Ecto neural progenitor cell (in vitro differentiated cells): Measurements from ENCODE around the gene SNAPC5.
"Not testable (repeated sequence)": the region's sequence is repeated elsewhere in the genome, so short reads cannot be mapped to it uniquely, and the experiment has no call there.

Experiments
- DNase-seq: peaks from one replicate; pipeline ENCODE4 v3.0.0-alpha.2; 2018; ENCODE audit warnings: low spot score

The SNAPC5 gene, protein sequence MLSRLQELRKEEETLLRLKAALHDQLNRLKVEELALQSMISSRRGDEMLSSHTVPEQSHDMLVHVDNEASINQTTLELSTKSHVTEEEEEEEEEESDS

DNA sequence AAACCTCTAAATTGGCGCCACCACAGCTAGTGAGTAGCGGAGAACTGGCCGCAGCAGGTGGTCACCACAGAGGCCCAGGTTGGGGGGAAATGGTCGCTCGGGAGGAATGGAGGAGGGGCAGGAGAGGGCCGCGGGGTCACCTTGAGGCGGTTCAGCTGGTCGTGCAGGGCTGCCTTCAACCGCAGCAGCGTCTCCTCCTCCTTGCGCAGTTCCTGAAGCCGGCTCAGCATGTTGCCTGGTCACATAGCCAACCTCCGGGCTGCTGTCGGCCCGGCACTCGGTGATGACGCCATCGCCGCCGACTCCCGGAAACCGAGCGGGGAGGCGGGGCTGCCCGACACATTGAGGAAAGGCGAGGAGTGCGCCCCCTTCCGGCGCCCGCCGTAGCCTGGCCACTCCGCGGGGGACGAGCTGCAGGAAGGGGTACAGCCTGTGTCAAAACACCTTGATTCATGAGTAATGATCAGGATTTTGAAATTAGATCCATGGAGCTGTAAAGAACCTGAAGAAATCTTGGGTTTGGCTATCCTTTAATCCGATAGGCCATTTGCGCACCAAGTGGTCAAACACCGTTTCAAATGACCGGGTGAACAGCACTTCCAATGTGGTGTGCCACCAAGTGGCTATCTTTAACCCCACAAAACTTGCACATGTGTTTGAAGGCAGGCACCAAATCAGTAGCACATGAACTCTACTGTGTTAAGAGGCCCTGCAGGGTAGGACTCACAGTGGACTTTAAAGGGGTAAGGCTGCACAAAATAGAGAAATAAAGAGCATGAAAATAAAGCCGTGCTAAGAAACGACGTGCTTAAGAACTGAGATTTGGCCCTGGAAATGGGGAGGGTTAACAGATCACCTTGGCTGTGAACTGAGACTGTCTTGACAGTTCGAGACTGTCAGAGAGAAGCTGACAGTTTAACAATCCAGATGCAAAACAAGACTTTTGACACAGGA, at the start of gene SNAPC5:
TSS of gene SNAPC5 (minus strand) at position 261 of the 954 bp plus-strand sequence. CDS start at position 230, 31 bp downstream.
- DNase-seq = peak; percentile 99

DNA sequence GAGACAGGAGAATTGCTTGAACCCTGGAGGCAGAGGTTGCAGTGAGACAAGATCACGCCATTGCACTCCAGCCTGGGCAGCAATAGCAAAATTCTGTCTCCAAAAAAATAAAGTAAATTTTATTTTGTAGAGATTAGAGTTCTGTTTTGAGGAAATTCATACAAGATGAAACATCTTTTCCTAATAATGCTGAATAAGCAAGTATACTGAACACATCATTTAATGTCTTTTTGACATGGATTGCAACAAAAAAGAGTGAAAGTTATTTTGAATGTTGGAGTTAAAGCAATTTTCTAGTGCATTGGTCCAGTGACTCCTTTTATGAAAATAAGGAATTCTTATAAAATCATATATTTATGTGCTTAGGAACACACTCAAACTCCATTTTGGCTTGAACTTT, 47.7 kb upstream of the SNAPC5 start:
- DNase-seq = no peak

DNA sequence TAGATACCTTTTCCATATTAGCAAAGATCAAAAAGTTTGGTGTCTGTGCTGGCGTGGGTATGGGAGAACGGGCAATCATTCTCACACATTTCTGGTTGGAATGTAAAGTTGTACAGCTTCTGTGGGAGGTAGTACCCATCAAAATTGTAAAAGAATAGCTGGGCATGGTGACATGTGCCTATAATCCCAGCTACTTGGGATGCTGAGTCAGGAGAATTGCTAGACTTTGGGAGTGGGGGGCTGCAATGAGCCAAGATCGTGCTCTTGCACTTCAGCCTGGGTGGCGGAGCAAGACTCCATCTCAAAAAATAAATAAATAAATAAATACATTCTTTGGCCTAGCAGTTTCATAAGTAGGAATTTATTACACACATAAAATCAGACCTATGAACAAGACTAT, 45.3 kb upstream of the SNAPC5 start:
- no peak for DNase-seq

DNA sequence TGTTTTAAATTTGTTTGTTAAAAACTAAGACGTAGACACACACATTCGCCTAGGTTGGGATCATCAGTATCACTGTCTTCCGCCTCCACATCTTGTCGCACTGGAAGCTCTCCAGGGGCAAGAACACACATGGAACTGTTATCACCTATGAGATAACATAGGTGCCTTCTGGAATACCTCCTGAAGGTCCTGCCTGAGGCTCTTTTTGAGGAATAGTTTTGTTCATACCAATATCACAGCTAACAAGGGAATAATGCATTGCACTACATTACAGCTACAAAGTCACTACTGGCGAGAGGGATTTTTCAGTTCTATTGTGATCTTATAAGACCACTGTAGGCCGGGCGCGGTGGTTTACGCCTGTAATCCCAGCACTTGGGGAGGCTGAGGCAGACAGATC, 37.5 kb upstream of the SNAPC5 start:
- DNase-seq = no peak

DNA sequence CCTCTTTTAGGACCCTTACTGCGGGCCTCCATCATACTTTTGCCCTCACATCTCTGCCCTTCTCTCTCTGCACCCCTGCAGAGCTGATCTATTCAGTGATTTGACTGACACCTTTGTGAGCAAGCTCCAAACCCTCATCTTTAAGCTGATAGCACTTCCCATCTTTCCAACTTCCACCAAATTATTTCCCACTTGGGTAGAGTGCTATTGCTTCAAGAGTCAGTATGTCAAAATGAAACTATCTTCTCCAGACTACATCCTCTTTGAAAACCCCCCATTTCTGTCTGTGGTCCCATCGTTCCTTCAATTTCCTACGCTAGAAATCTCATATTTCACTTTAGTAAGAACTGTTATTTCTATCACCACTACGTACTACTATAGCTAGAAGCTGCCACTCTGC, 27.3 kb upstream of the SNAPC5 start:
- DNase-seq = no peak

DNA sequence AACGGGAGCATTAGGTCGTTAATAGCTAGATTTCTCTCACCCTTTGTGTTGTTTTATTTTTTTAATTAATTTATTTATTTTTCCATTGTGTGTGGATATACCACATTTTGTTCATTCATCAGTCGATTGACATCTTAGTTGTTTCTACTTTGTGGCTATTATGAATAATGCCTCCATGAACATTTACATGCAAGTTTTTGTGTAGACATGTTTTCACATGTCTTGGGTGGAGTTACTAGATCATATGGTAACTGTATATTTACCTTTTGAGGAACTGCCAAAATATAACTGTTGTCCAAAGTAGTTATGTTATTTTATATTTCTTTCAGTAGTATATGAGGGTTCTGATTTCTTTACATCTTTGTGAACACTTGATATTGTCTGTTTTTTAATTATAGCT, 26.4 kb upstream of the SNAPC5 start:
- DNase-seq = no peak

DNA sequence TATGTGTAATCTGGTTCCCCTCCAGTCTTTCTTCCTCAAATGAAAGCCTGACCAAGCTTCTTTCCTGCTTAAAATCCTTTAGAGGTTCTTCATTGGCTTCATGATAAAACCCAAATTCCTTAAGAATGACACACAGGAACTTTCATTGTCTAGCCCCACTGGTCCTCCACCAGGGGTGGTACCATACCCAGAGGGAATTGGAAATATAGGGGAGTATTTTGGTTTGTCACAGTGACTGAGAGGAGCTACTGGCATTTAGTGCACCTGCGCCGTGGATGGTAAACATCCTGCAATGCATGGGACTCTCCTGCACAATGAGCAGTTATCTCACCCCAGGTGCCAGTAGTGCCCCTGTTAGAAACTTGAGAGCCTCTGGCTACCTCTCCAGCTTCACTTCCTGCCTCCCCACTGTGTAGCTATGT, 18.4 kb upstream of the SNAPC5 start:
- DNase-seq = no peak

DNA sequence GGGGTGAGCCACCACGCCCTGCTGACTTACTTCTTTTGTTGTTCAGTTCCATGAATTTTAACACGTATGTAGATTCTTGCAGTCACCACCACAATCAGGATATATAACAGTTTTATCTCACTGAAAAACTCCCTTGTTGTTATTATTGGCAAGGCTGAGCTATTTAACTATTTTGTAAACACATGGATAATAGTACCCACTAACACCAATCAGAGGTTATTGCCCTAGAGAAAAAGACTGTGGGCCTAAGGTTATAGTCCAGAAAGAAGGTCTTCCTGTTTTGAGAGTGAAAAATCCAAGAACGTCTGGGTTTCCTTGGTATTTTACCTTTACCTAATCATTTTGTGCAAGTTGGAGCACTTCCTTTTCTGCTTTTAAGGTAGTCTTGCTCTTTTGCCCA, 17.0 kb upstream of the SNAPC5 start:
- no peak for DNase-seq

DNA sequence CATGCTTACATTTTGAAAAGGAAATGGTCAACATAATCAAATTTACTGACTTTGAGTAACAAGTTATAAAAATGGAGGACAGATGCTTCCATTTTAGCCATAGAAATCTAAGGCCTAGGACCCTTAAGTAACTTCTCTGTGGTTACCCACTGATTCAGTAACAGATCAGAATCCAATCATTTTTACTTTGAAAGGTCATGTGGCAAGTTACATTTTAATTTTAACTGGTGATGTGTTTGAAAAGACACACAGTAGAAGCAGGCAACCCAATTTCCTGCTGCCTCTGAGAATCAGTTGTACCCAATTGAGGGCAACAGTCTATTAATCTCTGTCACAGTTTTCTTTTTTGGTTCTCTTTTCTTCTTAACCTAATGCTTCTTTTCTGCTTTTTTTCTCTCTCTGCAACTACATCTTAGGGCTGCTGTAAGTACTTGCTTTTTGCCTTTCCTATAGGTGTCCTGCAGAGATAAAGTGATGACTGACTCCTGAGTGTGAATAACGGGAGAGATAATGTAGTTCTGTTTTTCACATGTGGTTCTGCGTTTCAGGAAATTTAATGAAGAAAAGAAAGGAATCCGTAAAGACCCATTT, 10.8 kb upstream of the SNAPC5 start:
- no peak for DNase-seq

DNA sequence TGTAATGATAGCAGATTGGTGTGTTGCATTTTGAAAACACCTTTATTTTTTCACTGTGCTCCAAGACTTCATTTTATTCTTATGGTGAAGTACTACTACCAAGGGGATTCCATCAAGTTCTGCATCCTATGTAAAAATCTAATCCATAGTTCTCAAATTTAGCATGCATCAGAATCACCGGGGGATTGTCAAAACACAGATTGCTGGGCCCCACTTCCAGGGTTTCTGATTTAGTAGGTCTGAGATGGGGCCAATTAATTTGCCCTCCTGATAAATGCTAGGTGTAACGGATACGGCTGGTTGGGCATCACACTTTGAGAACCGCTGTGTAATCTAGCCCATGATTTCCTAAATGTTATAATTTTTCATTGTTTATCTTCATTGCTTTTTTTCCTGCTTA, 8.3 kb upstream of the SNAPC5 start:
- no peak for DNase-seq

DNA sequence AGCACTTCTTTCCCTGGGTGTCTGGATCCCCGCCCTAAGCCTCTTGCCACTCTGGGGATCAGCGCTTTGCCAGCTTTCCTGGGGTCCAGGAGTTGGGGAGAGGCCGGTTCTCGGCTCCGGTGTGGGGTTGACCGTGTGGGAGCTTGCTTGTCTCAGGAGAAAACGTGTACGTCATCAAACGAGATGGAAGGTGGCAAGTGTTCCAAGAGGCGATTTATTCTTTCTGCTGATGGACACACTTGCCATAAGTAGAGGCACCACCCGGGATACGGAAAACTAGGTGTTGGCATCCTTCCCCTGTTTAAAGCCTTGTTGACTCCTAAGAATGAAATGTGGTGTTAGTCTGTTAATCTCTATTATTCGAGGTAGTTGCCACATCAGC, 7.9 kb upstream of the SNAPC5 start:
- peak; percentile 76 for DNase-seq

DNA sequence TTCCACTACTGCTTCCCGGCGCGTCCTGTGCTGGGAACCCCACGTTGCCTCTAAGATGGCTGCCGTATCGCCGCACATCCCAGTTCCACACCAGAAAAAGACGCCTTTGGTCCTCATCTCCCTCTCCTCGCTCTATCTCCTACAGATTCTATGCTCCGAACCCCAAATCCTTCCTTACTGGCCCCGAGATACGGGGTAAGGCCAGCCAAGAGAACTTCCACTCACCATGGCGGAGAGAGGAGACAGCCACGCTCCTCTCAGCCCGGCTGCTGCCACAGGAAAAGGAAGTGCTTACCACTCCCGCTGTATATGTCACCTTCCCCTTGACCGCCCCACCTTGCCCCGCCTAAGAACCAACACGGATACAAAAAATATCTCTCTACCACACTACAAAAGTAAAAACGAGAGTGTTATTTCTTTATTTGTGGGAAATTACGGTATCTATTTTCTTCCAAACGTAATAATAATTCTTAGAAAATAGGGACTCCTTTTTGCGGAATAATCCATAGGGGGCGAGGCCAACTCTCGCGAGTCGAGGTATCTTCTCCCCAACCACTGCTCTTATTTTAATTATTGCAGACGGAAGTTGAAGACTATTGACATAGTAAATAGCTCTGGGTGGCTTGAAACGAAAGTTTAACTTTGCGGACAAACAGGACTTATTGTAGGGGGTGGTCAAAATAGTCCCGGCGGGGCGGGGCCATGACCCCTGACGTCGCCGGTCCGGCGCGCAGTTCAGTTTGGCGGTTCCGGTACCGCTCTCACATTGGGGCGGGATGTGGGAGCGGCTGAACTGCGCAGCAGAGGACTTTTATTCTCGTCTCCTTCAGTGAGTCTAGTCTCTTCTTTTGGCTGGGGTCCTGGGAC, 7.2 kb upstream of the SNAPC5 start, which contains the start of the genes RPL4 and ZWILCH:
TSS of gene RPL4 (minus strand) at position 293 of the 867 bp plus-strand sequence. CDS start at position 228, 65 bp downstream.
TSS of gene ZWILCH (plus strand) at position 764 of the 867 bp plus-strand sequence. CDS start at position 777, 13 bp downstream.
- DNase-seq = peak; percentile 71

DNA sequence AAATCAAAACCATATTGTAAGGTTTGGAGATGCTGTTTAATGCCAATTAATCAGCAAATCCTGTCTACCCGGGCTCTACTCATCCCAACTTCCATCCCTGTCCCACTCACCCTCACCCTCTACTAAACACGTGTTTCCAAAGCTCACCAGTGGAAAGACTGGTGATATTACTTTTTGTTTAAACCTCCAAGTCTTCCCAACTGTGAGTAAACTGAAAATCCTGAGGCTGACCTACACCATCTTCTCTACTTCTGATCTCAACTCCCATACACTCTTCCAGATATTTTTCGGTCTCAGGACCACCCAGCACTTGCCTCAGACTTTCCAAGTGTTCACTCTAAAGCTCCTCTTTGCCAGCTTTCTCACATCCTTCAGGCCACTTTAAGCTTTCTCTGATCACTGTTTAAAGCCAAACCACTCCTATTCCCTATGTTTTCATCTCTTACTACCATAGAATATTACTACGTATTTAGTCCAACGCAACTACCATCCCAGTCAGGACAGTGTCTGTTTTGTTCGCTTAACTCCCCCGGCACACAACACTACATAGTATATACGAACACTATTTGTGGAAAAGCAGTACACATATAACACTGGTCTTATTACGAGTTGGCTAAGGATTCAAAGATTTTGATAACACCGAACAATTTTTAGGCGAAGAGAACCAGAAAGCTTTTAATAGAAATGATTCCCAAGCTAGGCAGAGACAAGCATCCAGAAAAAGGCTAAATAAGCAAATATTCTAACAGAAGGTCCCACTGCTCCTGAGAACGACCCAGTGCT, 6.4 kb upstream of the SNAPC5 start:
- no peak for DNase-seq

DNA sequence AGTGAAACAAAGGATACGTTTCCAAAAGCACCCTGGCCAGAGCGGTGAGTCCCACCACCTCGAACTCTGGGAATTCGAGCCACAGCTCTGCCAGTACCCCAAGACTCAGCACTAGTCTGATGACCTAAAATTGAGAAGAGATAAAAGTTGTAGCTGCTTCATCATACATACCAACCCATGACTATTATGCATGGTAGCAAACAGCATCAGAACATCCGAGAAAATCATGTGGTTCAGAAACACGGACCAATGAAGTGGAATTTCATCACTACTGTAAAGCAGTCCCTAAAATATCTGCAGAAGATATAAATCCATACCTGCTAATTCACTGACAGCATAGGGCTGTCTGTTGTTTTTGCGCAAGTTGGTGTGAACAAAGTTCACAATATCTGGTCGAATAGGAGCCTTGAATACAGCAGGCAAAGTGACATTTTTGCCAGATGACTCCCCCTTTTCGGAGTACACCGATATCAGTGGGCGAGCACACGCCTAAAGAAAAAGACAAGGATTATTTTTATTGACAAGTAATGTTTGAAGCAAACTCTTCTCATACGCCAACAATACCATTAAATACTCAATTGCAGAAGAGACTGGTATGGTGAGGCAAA, 5.6 kb upstream of the SNAPC5 start:
- DNase-seq = not testable (repeated sequence)

DNA sequence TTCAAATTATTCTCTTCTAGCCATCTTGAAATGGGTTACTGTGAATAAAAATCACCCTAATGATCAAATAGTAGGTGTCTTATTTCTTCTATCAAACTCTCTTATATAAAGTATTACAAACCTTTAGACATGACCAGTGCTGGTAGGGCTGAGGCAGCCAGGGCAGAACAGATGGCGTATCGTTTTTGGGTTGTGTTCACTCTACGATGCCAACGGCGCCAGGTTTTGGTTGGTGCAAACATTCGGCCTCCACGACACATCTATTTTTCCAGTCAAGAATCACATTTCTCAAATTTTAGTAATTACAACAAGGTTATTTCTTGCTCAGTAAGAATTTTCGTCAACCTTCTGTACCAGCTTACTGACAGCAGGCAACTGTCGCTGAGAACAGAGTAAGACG, 4.9 kb upstream of the SNAPC5 start:
- DNase-seq = no peak

DNA sequence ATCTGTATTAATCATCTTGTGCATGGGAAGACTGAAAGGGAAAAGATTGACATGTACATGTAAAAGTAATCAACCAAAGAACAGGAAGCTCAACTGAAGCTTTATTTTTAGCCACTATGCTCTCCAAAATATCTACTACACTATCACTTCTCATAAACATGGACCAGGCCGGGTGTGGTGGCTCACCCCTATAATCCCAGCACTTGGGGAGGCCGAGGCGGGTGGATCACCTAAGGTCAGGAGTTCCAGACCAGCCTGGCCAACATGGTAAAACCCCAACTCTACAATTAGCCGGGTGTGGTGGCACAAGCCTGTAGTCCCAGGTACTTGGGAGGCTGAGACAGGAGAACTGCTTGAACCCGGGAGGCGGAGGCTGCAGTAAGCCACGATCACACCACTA, 2.8 kb upstream of the SNAPC5 start:
- DNase-seq = not testable (repeated sequence)

DNA sequence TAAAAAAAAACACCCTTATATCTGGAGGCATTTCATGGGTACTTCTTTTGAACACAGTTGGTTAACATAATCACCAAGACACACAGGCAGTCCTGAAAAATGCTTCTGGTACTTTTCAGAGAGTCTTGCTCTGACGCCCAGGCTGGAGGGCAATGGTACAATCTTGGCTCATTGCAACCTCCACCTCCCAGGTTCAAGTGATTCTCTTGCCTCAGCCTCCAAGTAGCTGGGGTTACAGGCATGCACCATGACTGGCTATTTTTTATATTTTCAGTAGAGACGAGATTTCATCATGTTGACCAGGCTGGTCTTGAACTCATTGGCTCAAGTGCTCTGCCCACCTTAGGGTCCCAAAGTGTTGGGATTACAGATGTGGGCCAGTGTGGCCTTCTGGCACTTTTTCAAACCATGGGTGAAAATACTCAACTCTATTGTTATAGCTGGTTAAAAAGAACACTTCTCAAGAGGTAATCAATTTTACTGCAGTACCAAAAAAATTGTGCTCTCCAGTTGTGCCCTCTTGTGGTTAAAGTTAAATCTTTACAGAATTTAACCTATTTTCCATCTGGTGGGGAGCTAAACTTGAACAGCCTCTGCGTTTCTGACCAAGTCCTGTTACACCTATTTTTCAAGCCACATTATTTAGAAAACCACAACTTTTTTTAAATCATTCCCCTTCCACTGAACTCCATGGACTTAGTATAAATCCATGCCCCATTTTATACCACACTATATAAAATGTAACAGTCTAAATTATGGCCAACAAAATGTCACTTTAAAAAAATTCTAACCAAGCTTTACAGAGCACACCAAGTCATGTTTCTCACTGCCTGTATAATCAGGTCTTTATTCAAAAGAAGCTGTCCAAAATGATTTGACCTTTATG, 1.2 kb upstream of the SNAPC5 start:
- no peak for DNase-seq

DNA sequence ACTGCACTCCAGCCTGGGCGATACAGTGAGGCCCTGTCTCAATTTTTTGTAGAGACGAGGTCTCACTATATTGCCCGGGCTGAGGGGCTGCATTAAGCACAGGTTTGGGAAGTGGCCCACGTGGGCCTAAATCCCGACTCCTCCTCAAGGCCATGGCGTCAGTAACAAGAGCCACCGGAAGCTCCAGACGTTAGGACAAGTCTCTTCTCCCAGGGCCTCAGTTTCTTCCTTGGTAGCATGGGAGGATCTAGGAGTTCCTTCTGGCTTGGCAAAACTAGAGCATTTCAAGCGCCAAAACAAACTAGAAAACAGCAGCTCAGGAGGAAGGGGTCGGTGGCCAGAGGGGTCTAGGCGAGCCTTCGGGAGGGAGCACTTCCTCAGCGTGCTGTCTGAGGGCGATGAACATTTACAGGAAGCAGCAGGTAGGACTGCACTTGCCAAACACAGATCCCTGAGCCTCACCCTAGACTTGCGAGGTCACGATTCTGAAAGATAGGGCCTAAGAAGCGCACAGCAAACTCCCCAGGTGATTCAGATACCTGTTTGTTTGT, 536 bp downstream of the SNAPC5 start:
- DNase-seq = peak; percentile 54

DNA sequence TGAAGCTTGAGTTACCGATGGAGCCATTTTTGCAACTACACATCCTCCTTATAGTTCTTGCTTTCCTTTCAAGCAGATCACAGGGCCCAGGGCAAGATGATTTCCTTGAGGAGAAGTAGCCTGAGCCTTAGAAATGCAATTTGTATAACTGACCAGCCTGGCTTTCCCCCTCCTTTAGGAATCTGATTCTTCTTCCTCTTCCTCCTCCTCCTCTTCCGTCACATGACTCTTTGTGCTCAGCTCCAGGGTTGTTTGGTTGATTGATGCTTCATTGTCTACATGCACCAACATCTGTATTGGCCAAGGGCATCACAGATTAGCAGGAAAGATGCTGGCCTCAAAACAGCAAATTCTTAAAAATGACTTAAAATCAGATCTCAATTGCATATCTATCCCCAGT, 3.3 kb downstream of the SNAPC5 start:
- no peak for DNase-seq
